Measurements from ENCODE around the gene RNF220. TPM values are rescaled to one million over a fixed set of nuclear protein-coding genes. Genes with fewer than 3 reads are reported as not detected.

The RNF220 gene
- total RNA-seq, 1 experiment from 2014 or later, result 128 TPM

DNA sequence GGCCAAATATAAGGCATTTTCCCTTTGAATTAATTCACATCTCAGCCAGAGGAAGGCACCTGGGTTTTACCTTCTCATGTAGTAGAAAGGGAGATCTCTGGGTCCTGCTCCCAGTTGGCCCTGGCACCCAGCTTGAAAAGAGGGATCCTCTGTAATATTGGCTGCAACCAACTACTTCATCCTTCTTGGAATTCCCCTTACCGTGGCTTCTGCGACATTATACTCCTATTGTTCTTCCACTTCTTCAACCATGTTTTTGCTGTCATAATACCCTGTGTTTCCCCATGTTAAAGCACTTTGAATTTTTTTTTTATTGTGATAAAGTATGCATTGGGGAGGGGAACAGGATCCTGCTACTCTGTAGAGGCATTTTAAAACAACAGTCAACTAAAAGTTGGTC, 26.8 kb downstream of the RNF220 start (continued):
- TF ChIP-seq, protein P1, sequence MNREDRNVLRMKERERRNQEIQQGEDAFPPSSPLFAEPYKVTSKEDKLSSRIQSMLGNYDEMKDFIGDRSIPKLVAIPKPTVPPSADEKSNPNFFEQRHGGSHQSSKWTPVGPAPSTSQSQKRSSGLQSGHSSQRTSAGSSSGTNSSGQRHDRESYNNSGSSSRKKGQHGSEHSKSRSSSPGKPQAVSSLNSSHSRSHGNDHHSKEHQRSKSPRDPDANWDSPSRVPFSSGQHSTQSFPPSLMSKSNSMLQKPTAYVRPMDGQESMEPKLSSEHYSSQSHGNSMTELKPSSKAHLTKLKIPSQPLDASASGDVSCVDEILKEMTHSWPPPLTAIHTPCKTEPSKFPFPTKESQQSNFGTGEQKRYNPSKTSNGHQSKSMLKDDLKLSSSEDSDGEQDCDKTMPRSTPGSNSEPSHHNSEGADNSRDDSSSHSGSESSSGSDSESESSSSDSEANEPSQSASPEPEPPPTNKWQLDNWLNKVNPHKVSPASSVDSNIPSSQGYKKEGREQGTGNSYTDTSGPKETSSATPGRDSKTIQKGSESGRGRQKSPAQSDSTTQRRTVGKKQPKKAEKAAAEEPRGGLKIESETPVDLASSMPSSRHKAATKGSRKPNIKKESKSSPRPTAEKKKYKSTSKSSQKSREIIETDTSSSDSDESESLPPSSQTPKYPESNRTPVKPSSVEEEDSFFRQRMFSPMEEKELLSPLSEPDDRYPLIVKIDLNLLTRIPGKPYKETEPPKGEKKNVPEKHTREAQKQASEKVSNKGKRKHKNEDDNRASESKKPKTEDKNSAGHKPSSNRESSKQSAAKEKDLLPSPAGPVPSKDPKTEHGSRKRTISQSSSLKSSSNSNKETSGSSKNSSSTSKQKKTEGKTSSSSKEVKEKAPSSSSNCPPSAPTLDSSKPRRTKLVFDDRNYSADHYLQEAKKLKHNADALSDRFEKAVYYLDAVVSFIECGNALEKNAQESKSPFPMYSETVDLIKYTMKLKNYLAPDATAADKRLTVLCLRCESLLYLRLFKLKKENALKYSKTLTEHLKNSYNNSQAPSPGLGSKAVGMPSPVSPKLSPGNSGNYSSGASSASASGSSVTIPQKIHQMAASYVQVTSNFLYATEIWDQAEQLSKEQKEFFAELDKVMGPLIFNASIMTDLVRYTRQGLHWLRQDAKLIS (CRISPR knock-in tag; IDR thresholded peaks at IDR 0.05; ENCODE audit: borderline replicate concordance), result no peak
- TF ChIP-seq, protein P2, sequence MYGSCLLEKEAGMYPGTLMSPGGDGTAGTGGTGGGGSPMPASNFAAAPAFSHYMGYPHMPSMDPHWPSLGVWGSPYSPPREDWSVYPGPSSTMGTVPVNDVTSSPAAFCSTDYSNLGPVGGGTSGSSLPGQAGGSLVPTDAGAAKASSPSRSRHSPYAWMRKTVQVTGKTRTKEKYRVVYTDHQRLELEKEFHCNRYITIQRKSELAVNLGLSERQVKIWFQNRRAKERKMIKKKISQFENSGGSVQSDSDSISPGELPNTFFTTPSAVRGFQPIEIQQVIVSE (CRISPR knock-in tag; IDR thresholded peaks at IDR 0.05; ENCODE audit: borderline replicate concordance), result no peak
- TF ChIP-seq EMX1 (CRISPR knock-in tag; IDR thresholded peaks at IDR 0.05), result no peak

DNA sequence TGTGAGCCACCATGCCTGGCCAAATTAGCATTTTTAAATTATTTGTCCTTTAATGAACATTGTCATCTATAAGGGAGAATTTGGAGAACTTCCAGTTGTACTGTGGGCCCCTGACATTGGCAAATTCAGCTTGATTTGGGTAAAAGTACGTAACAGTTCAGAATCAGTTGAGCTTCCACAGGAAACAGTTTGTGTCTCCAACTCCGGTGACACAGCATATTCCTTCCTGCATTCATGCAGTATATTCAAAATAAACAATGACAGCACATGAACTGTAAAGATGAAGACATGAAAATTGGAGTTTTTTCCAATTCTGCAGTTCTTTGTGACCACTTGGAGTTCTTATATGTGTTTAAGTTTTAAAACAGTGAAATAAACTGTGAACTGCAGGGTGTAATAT, 28.2 kb downstream of the RNF220 start:
- ATAC-seq (no peak), DNase-seq (ENCODE audit: low spot score) (no peak)
- Mint-ChIP-seq H3K9me3 (no peaks in the 10 kb centered on the region), H3K27ac (no peak overlapping the region), H3K36me3 (peaks cover 6% of the 10 kb centered on the region; the same call in 1 of the 2 replicates), H3K4me3 (no peak overlapping the region), H3K4me1 (peaks cover 44% of the 10 kb centered on the region), H3K27me3 (ENCODE audit: low read depth) (no peaks in the 10 kb centered on the region)
- CTCF ChIA-PET, result no interaction called here
- POLR2A ChIA-PET, result no interaction called here
- TF ChIP-seq GABPB1 (CRISPR knock-in tag; IDR thresholded peaks at IDR 0.05) (no peak), ZNF263 (CRISPR knock-in tag; IDR thresholded peaks at IDR 0.05; ENCODE audit: low read depth) (no peak), JUN (CRISPR knock-in tag; IDR thresholded peaks at IDR 0.05) (no peak), FOXP1 (CRISPR knock-in tag; IDR thresholded peaks at IDR 0.05; ENCODE audit: borderline replicate concordance) (no peak), SP1 (CRISPR knock-in tag; conservative IDR thresholded peaks at IDR 0.05) (no peak), NR2C2 (CRISPR knock-in tag; IDR thresholded peaks at IDR 0.05) (no peak)
- TF ChIP-seq, protein P3, sequence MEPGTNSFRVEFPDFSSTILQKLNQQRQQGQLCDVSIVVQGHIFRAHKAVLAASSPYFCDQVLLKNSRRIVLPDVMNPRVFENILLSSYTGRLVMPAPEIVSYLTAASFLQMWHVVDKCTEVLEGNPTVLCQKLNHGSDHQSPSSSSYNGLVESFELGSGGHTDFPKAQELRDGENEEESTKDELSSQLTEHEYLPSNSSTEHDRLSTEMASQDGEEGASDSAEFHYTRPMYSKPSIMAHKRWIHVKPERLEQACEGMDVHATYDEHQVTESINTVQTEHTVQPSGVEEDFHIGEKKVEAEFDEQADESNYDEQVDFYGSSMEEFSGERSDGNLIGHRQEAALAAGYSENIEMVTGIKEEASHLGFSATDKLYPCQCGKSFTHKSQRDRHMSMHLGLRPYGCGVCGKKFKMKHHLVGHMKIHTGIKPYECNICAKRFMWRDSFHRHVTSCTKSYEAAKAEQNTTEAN (CRISPR knock-in tag; IDR thresholded peaks at IDR 0.05), result no peak
- TF ChIP-seq, protein P4, sequence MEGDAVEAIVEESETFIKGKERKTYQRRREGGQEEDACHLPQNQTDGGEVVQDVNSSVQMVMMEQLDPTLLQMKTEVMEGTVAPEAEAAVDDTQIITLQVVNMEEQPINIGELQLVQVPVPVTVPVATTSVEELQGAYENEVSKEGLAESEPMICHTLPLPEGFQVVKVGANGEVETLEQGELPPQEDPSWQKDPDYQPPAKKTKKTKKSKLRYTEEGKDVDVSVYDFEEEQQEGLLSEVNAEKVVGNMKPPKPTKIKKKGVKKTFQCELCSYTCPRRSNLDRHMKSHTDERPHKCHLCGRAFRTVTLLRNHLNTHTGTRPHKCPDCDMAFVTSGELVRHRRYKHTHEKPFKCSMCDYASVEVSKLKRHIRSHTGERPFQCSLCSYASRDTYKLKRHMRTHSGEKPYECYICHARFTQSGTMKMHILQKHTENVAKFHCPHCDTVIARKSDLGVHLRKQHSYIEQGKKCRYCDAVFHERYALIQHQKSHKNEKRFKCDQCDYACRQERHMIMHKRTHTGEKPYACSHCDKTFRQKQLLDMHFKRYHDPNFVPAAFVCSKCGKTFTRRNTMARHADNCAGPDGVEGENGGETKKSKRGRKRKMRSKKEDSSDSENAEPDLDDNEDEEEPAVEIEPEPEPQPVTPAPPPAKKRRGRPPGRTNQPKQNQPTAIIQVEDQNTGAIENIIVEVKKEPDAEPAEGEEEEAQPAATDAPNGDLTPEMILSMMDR (IDR thresholded peaks at IDR 0.05), result no peak
- TF ChIP-seq, protein P5, sequence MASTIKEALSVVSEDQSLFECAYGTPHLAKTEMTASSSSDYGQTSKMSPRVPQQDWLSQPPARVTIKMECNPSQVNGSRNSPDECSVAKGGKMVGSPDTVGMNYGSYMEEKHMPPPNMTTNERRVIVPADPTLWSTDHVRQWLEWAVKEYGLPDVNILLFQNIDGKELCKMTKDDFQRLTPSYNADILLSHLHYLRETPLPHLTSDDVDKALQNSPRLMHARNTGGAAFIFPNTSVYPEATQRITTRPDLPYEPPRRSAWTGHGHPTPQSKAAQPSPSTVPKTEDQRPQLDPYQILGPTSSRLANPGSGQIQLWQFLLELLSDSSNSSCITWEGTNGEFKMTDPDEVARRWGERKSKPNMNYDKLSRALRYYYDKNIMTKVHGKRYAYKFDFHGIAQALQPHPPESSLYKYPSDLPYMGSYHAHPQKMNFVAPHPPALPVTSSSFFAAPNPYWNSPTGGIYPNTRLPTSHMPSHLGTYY (CRISPR knock-in tag; IDR thresholded peaks at IDR 0.05), result no peak
- TF ChIP-seq, protein P6, sequence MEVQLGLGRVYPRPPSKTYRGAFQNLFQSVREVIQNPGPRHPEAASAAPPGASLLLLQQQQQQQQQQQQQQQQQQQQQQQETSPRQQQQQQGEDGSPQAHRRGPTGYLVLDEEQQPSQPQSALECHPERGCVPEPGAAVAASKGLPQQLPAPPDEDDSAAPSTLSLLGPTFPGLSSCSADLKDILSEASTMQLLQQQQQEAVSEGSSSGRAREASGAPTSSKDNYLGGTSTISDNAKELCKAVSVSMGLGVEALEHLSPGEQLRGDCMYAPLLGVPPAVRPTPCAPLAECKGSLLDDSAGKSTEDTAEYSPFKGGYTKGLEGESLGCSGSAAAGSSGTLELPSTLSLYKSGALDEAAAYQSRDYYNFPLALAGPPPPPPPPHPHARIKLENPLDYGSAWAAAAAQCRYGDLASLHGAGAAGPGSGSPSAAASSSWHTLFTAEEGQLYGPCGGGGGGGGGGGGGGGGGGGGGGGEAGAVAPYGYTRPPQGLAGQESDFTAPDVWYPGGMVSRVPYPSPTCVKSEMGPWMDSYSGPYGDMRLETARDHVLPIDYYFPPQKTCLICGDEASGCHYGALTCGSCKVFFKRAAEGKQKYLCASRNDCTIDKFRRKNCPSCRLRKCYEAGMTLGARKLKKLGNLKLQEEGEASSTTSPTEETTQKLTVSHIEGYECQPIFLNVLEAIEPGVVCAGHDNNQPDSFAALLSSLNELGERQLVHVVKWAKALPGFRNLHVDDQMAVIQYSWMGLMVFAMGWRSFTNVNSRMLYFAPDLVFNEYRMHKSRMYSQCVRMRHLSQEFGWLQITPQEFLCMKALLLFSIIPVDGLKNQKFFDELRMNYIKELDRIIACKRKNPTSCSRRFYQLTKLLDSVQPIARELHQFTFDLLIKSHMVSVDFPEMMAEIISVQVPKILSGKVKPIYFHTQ (CRISPR knock-in tag; IDR thresholded peaks at IDR 0.05), result no peak
- TF ChIP-seq, protein P7, sequence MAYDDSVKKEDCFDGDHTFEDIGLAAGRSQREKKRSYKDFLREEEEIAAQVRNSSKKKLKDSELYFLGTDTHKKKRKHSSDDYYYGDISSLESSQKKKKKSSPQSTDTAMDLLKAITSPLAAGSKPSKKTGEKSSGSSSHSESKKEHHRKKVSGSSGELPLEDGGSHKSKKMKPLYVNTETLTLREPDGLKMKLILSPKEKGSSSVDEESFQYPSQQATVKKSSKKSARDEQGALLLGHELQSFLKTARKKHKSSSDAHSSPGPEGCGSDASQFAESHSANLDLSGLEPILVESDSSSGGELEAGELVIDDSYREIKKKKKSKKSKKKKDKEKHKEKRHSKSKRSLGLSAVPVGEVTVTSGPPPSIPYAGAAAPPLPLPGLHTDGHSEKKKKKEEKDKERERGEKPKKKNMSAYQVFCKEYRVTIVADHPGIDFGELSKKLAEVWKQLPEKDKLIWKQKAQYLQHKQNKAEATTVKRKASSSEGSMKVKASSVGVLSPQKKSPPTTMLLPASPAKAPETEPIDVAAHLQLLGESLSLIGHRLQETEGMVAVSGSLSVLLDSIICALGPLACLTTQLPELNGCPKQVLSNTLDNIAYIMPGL (CRISPR knock-in tag; IDR thresholded peaks at IDR 0.05), result no peak
- TF ChIP-seq, protein P2 (CRISPR knock-in tag; IDR thresholded peaks at IDR 0.05; ENCODE audit: borderline replicate concordance), result no peak
- TF ChIP-seq, protein P8, sequence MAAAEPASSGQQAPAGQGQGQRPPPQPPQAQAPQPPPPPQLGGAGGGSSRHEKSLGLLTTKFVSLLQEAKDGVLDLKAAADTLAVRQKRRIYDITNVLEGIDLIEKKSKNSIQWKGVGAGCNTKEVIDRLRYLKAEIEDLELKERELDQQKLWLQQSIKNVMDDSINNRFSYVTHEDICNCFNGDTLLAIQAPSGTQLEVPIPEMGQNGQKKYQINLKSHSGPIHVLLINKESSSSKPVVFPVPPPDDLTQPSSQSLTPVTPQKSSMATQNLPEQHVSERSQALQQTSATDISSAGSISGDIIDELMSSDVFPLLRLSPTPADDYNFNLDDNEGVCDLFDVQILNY (CRISPR knock-in tag; IDR thresholded peaks at IDR 0.05), result no peak
- TF ChIP-seq, protein P9, sequence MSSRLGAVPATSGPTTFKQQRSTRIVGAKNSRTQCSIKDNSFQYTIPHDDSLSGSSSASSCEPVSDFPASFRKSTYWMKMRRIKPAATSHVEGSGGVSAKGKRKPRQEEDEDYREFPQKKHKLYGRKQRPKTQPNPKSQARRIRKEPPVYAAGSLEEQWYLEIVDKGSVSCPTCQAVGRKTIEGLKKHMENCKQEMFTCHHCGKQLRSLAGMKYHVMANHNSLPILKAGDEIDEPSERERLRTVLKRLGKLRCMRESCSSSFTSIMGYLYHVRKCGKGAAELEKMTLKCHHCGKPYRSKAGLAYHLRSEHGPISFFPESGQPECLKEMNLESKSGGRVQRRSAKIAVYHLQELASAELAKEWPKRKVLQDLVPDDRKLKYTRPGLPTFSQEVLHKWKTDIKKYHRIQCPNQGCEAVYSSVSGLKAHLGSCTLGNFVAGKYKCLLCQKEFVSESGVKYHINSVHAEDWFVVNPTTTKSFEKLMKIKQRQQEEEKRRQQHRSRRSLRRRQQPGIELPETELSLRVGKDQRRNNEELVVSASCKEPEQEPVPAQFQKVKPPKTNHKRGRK (CRISPR knock-in tag; IDR thresholded peaks at IDR 0.05; ENCODE audit: borderline replicate concordance), result no peak
- TF ChIP-seq, protein P10, sequence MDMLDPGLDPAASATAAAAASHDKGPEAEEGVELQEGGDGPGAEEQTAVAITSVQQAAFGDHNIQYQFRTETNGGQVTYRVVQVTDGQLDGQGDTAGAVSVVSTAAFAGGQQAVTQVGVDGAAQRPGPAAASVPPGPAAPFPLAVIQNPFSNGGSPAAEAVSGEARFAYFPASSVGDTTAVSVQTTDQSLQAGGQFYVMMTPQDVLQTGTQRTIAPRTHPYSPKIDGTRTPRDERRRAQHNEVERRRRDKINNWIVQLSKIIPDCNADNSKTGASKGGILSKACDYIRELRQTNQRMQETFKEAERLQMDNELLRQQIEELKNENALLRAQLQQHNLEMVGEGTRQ (CRISPR knock-in tag; IDR thresholded peaks at IDR 0.05), result no peak

All from WTC11 (cell line).